ENCODE measurements around the gene CGB2. TPM values are rescaled to one million over a fixed set of nuclear protein-coding genes. Genes with fewer than 3 reads are reported as not detected.

The CGB2 gene
- total and polyA plus RNA-seq, 9 of the 15 experiments (the other 6 are each of a cell fraction or from before 2014, with no cell fraction given) = 0.22 TPM; not detected in 8

DNA sequence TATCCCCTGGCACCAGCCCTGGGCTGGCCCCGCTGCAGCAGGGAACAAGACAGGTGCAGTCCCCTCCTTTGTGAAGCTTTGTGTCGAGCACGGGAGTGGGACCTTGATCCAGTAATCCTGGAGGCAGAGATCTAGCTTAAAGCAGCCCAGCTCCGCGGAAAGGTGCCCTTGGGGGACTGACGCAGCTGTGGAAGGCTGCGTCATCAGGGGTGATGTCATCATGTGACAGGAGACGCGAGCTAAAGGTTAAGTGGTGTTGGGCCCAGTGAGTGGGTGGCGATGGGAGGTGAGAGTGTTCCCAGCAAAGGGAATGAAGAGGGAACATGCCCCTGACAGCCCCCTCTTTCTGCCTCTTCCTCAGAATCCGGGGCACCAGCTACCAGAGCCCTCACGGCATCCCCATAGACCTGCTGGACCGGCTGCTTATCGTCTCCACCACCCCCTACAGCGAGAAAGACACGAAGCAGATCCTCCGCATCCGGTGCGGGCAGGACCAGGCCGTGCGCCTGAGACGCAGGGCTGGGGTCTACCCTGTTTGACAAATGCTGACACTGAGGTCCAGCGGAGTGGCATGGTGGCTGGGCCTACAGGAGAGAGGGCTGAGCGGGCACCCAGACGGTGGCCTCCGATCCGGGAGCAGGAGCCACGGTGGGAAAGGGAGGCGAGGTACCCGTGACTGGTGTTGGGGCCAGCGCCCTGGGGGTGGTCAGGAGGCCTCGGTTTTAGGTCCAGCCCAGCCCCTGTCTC, 17.4 kb upstream of the CGB2 start (continued):
- peak; percentile 15; the same call in 1 of the 2 replicates for TF ChIP-seq TFE3 (CRISPR knock-in tag; IDR thresholded peaks at IDR 0.05)
- TF ChIP-seq, protein P1, sequence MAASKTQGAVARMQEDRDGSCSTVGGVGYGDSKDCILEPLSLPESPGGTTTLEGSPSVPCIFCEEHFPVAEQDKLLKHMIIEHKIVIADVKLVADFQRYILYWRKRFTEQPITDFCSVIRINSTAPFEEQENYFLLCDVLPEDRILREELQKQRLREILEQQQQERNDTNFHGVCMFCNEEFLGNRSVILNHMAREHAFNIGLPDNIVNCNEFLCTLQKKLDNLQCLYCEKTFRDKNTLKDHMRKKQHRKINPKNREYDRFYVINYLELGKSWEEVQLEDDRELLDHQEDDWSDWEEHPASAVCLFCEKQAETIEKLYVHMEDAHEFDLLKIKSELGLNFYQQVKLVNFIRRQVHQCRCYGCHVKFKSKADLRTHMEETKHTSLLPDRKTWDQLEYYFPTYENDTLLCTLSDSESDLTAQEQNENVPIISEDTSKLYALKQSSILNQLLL (CRISPR knock-in tag; IDR thresholded peaks at IDR 0.05; ENCODE audit: borderline replicate concordance) = no peak
- TF ChIP-seq JUN (IDR thresholded peaks at IDR 0.05; ENCODE audit: borderline replicate concordance, low read depth, low read length) = peak; percentile 84
- TF ChIP-seq JUN (CRISPR knock-in tag; IDR thresholded peaks at IDR 0.05; ENCODE audit: borderline replicate concordance) = no peak
- no peak for TF ChIP-seq AFF1 (IDR thresholded peaks at IDR 0.05; ENCODE audit: low read depth in 1 of 2, partially characterized antibody in 2 of 2)
- no peak for TF ChIP-seq ZNF589 (CRISPR knock-in tag; IDR thresholded peaks at IDR 0.05; ENCODE audit: low read depth)
- TF ChIP-seq SAP30 (IDR thresholded peaks at IDR 0.05; ENCODE audit: borderline replicate concordance, insufficient read depth, low read depth, low read length, poor library complexity, severe bottlenecking) = no peak
- TF ChIP-seq ZNF347 (CRISPR knock-in tag; IDR thresholded peaks at IDR 0.05; ENCODE audit: low read depth) = no peak
- TF ChIP-seq FOSL1 (tag; conservative IDR thresholded peaks at IDR 0.05) = peak; percentile 60
- TF ChIP-seq OTX1 (CRISPR knock-in tag; IDR thresholded peaks at IDR 0.05) = no peak
- TF ChIP-seq ZNF3 (CRISPR knock-in tag; IDR thresholded peaks at IDR 0.05) = no peak
- 0 out of 2 replicates have a peak, but pooled peaks have one; percentile 29 for TF ChIP-seq POLR2A (conservative IDR thresholded peaks at IDR 0.05)
- no peak for TF ChIP-seq NR2C2 (CRISPR knock-in tag; IDR thresholded peaks at IDR 0.05)
- TF ChIP-seq NR2C2 (tag; IDR thresholded peaks at IDR 0.05) = 0 out of 2 replicates have a peak, but pooled peaks have one; percentile 29
- TF ChIP-seq JUND (IDR thresholded peaks at IDR 0.05; ENCODE audit: borderline replicate concordance, low read depth, low read length) = peak; percentile 86; the same call in 1 of the 2 replicates
- TF ChIP-seq JUND (tag; IDR thresholded peaks at IDR 0.05; ENCODE audit: borderline replicate concordance, low read depth, low read length) = peak; percentile 76; the same call in 2 of the 3 replicates

All from K562 (cell line).